GM21447 (cell line): ENCODE data around the gene FAM50B.

Experiments used
- ATAC-seq: cut with Tn5 transposase; IDR thresholded peaks from one replicate; pipeline ENCODE4 v1.9.1; 2021; ENCODE audit not compliant: unreplicated experiment

FAM50B gene

DNA sequence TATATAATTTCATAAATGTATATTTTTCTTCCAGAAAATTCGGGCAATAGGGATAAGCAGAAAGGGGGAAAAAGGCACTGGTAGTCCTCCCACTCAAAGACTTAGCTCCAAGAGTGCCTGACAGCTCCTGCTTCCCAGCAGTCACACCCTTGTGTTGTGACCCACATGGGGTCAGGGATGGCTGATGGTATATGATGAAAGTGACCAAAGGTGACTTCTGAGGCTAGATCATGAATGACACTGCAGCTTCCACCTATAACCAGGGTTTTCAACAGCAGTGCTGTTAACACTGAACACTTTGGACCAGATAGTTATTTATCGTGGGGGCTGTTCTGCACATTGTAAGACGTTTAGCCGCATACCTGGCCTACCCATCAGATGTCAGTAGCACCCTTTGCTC lies 22.3 kb downstream of the FAM50B start:
- ATAC-seq: no peak

DNA sequence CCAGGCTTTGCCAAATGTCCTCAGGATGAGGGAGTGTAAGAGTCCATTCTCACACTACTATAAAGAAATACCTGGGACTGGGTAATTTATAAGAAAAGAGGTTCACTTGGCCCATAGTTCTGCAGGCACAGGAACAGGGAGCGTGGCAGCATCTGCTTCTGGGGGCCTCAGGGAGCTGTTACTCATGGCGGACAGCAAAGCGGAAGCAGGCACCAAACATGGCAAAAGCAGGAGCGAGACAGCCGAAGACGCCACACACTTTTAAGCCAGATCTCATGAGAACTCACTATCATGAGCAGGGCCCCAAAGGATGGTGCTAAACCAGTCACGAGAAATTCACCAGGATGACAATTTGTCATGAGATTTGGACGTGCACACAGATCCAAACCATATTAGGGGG lies 22.8 kb downstream of the FAM50B start:
- no peak for ATAC-seq

DNA sequence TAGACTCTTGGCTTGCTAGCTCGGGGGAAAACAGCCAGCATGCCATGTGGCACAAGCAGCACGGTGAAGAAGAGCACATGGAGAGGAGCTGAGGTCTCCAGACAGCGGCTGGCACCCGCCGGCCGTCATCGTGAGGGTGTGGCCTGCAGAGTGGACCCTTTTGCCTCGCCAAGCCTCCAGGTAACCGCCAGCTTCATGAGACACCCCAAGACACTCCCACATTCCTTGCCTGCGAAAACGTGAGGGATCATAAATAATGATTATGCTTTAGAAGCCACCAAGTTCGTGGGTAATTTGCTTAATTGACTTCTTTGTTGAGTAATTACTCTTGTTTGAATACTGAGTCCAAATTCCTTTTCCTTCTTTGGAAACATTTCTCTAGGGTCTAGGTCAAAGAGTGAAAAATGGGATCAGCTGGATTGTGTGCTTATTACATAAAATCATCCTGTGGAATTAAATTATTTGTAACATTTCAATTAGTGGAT lies 23.2 kb downstream of the FAM50B start:
- no peak for ATAC-seq

DNA sequence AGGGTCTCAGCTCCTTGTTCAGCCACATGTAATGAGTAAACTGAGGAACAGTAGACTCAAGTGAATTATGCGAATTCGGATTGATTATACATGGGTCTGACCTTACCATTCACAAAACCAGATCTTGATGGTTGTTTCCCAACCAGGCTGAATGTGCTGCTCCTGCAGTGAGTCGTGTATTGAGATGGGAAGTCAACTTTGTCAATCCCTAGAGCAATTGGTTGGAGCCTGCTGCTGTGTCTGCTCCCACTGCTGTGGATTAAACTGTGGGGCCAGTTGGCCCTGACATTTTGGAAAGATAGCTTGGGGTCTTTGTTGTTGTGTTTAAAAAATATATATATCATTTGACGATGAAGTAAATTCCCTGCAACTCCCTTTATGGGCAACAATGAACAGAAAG lies 23.9 kb downstream of the FAM50B start:
- no peak for ATAC-seq

DNA sequence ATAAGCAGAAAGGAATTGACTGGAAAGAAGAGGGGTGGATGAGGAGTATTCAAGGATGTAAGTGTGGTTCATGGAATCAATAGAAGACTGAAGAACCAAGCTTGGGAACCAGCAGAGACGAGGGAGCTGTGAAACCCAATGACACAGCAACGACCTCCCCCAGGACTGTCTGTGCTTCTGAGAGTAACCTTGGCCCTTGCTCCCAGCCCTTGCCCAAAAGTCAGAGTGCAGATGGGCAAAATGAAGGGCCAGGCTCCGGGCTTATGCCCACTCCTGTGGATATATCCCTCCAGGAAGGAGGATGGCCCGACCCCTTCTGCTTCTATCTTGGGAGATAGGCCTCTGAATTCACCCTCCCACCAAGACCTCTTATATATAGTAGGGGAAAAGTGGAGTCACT lies 24.9 kb downstream of the FAM50B start:
- ATAC-seq: no peak

DNA sequence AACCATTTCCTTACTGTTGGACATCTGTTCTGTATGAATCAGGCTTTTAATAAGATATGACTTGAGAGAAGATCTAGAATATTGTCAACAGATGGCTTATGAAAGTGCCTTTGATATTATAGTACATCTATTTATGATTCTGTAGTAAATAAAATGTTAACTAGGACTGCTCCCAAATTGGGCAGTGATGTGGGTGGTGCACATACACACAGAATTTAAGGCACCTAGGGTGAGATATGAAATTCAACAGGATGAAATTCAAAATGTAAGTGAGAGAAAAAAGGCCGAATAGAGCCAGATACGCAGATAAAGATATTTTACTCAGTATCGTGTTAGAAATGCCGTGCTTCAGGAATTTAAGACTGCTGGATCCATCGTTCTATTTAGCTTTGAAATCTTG lies 26.3 kb downstream of the FAM50B start:
- no peak for ATAC-seq

DNA sequence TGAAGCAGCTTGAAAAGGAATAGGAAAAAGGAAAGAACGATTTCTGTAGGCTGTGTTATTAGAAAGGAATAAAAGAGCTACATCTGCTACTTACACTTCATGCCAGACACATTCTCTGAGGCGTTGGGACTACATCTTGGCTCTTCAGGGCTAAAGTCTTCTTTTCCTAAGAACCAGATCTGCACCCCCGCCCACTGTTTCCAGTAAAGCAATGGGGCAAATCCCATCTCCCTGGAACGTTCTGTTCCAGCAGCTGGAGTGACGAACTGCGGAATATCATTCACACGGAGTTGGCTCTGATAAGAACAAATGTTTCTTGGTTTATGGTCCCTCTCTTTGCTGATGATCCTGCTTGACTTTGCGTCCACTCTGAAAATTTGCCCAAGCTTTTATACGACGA lies 26.9 kb downstream of the FAM50B start:
- no peak for ATAC-seq

DNA sequence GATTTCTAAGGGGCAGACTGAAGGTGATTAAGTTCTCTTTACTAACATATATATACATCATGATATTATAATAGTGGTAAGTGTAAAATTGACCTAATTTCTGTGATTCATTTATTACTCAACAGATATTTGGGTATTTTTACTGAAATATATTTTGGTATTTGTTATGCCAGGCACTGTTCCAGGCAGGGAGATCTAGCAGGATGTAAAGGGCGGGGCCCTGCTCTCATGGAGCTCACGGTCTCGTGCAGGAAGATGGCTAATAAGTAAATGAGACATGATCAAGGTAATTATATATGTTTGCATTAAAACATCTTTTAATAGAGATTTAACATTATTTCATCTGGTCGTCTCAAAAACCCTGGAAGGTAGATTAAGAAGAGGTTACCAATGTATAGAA lies 27.7 kb downstream of the FAM50B start:
- ATAC-seq: no peak

DNA sequence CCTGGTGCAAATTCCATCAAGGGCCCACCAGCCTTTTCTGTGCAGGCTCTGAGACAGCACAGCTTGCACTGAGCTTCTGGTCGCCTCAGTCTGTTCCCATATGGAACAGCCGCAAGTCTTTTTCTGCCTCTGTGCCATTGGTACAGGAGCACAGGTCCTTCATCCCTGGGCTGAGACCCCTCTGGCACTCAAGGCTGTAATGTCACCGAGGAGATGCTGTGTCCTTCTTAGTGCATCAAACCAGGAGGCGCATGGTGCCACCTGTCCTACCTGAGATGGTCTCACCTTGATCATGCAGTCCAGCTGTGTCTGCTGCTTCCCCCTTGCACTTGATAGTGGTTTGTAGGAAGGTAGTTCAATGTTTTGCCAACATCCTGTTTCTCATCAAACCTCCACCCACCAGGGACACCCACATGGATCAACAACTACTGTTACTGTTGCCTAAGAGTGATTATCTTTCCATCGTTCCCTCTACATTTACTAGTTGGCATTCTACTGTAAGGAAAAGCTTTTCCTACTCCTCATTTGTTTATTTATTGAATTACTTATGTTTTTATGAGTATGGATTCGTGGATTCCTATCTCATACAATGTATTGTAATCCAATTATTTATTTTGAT lies 29.0 kb downstream of the FAM50B start:
- ATAC-seq: no peak

DNA sequence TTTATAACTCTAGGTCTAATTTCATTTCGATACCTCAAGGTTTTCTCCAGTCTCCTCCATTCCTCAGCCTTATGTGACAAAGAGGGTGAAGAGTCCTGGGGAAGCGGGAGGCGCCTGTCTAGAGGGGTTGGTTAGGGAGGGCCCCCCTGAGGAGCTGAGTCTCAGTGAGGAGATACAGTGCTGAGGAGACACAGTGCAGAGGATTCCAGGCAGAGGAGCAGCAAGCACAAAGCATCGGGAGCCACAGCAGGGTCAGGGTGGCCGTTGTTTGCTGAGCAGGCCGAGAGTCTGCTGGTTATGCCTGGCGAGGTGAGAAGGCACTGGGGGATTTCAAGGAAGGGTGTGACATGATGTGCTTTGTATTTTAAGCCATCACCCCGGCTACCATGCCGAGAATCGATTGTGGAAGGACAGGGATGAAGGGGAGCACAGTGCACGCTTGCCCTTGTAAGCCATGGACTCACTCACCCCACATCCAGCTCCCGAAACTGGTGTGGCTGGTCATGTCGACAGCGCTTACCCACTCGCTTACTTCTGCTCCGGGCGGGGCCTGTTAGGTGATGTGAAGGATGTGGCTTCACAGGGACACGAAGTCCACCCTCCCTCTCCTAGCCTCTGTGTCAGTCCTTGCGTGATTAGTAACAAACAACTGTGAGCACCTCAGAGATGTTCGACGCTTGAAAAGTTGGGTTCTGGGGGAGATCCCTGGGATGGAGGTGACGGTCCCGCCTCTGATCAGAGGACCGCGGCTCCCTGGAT lies 30.2 kb downstream of the FAM50B start:
- no peak for ATAC-seq

DNA sequence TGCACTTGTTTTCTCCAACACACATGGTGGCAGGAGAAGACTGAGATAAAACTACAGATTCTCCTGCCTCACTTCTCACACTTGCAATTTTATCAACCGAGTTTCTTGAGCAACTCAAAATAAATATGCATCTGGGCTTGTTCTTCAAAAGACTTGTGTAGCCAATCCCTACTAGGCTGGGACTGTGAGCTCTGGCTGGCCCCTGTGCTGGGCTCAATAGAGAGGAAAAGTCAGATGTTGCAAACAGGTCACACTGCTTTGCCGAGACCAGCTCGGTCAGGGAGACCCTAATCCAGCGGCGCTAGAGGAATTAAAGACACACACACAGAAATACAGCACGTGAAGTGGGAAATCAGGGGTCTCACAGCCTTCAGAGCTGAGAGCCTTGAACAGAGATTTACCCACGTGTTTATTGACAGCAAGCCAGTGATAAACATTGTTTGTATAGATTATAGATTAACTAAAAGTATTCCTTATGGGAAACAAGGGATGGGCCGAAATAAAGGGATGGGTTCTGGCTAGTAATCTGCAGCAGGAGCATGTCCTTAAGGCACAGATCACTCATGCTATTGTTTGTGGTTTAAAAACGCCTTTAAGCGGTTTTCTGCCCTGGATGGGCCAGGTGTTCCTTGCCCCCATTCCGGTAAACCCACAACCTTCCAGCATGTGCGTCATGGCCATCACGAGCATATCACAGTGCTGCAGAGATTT lies 32.7 kb downstream of the FAM50B start:
- ATAC-seq: no peak

DNA sequence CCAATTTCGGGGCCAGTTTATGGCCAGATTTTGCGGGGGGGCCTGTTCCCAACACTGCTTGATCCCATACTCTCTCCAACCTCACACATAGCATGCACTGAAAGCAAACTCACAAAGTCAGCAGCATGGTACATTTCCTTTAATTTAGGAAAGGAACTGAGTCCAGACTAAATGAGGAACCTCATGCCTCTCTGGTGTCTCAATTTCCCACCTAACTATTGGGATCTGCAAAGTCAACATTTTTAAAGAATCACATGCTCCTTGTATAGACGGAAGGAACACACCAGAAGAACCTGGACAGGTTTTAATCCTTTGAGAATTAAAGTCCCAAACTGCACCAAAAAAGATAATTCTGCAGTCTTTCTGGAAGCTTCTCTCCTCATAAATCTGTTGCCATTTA lies 33.3 kb downstream of the FAM50B start:
- ATAC-seq: no peak

DNA sequence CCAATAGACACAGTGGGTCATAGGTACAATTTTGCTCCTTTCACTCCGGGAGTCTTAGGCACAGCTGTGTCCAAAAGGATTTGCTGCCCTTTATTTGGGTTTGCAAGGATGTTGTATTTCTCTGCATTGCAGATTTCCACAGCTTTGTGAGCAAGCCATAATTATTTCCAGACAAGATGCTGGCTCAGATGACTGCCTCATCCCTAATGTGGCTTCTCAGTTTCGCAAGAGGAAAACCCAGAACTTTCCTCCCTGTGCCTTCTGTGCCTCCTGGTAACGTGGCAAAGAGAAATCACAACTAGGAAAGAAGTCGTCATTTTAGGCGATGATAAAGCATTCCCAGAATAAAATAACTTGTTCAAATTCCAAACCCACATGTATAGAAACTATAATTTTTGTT lies 33.7 kb downstream of the FAM50B start:
- no peak for ATAC-seq

DNA sequence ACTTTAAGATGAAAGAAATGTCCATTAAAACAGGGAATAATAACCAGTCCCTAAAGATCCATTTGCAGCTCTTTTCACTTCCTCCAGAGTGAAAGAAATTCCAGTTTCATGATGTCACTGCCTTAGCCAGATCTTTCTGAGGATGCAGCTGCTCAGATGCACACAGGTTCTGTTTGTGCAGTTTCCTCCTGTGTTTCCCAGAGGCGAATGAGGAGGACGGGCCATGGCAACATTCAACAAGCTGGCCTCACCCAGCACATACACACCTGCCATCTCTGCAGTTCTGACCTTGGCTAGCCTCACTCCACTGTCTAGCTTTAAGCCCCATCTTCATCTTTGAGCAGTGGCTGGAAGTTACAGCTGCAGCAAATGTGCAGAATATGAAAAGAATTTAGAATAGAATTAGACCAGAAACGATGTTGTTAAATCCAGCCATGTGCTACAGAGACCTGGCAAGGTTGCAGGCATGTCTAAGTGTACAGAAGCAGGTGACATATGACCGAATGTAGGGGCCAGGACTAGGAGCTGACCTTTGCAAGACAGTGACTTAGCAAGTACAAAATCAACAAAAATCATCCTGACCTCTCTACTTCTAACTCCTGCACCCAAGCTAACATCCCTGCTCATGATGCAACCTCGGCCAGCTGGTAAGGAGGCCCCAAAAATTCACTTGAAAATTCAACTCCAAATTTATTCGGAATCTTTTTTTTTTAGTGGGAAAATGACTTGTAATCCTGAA lies 35.0 kb downstream of the FAM50B start:
- no peak for ATAC-seq

DNA sequence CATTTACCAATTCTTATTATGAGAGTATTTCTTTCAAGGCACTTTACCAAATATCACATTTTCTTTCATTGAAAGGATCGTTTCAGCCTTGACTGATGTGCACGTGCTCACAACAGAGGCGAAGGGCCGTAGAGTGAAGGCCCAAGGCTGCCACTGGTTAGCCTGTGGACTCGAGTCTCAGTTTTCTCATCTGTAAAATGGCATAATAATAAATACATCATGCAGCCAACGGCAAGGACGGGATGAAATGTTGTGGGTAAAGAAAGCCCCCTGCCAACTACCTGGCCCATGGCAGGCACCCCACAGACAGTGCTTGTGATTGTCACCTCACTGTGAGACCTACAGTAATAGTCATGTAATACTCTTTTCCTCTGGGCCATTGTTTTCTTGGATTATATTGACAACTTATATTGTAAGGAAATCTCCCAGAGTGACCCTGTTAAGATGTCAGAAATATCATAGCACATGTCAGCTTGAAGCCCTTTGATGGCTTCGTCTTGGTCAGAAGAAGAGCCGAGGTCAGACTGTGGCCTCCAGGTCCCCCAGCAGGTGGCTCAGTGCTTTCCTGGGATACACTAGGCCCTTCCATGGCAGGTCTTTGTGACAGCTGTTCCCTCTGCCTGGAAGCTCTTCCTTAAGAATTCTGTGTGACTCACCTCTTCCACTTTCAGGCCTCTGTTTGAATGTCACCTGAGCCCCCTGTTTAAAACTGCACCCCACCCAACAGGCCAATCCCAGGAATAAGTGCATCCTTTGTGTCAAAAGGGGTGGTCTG lies 36.3 kb downstream of the FAM50B start:
- ATAC-seq: no peak

DNA sequence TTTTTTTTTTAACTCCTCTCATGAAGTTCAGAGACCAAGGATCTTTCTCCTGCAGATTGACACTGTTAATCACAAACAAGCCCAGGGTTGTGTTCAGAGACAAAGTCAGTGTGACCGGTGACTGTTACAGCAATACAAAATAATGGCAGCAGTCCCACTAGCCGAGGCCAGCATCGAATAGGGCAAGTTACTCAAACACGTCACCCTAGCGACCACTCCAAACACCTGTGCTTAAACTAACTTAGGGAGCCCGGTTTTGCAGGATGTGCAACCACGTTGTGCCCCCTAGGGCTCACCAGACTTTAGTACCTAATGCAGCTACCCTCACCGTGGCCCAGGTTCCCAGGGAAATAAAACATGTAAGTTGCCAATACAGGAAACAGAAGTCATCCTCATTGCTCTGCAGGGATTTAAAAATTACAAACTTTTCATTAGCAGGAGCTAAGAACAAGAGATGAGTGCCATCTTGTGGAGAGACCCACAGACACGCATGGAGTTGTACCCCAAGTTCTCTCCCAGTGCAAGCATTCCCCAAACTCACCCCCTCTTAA lies 38.1 kb downstream of the FAM50B start:
- ATAC-seq: no peak

DNA sequence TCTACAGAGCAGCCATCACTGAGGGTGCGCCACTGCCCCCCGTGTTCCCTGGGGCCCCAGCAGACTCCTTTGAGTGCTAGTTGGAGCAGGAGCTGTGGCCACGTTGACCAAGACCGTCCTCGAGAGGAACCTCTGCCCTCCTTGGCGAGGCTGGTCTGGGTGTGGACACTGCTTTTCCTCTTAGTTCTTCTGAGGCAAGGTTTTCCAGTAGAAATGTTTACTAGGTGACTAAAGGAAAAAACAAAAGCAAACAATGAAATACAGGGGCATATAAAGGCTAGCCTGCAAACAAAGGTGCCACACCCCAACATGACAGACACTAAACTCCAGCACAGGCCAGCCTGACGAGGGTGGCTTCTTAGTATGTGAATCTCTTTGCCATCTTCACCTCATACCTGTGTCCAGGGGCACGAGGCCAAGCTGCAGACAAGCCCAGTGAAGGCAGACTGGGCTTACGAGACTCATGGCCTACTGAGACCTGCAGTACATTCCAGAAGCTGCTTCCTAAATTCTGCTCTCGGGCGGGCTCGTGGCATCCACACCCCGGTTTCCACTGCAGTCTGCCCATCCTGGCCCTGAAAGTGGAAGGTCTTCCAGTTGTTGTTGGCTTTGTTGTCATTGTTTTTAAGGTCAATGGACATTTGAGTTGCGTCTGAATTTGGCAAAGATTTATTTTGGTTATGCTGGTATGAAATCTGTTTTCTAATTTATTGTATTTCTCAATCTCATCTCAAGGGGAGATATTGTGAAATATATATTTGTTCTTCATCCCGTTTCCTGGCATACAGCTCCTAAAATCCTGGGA lies 39.2 kb downstream of the FAM50B start:
- no peak for ATAC-seq

DNA sequence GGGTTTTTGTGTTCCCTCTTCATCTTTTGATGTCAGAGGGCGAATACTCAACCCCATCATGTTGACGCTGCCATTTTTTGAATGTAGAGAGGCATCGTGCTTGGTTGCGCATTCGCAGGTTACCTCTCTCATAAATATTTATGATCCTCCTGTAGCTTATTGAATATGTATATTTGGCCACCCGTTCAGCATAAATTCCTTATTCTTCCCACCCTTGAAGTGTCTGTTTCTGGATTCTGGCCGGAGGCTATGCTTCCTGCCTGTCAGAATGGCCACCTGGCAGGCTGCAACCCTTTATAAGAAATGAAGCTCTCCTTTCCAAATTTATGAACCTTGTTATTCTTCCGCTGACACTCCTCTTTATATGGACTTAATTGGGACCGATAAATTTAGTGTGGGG lies 40.9 kb downstream of the FAM50B start:
- ATAC-seq: no peak

DNA sequence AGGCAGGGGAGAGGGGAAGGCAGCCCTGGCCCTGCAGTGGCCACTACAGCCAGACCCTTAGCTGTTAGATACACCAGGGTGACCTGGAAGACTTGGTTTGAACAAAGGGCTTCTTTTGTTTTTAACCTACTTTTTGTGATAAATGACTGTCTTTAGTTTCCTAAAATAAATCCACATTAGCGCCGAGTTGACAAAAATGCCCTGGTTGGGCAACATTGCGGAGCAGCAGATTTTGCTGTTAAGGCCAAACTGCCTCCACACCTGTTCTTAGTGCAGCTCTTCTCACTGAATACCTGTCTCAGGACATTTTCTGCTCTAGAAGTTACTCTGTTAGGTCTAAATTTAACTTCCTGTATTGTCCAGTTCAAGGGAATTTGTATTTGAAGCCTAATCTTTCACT lies 42.7 kb downstream of the FAM50B start:
- ATAC-seq: no peak

DNA sequence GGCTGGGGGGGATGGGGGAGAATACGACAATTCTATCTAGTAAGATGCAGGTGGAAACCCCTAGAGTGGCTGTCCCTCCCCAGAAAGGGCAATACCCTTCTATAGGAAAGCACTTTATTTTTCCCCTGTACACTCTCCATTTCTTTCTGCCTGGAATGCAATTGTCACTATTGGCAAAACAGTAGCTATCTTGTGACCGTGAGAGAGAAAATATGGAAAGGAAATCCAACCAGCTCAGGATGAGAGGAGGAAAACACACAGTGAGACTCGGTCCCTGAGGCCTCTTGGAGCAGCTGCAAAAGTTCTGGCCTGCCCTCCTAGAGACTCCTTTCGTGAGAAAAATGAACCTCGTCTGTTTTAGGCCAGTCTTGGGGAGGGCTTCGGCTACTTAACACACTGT lies 43.4 kb downstream of the FAM50B start:
- ATAC-seq: no peak
